Nephron (organoid): ENCODE measurements around the gene CUBN.

Experiments used
- H3K27ac Mint-ChIP-seq, 3 experiments: 2 replicates each; pipeline ENCODE4 v1.8.0; 2020; ENCODE audit warnings: mixed read lengths in 3 of 3, mild to moderate bottlenecking in 2 of 3, moderate library complexity in 1 of 3
- H3K27me3 Mint-ChIP-seq: 2 replicates; pipeline ENCODE4 v1.8.0; 2021; ENCODE audit warnings: low read depth, mild to moderate bottlenecking, moderate library complexity, mixed read lengths
- H3K36me3 Mint-ChIP-seq: 2 replicates; pipeline ENCODE4 v1.8.0; 2020; ENCODE audit warnings: low read depth, mixed read lengths
- H3K4me1 Mint-ChIP-seq: 2 replicates; pipeline ENCODE4 v1.8.0; 2020; ENCODE audit warnings: mixed read lengths
- H3K4me3 Mint-ChIP-seq, 3 experiments: 2 replicates each; pipeline ENCODE4 v1.8.0; 2020; ENCODE audit warnings: mild to moderate bottlenecking in 3 of 3, mixed read lengths in 3 of 3, moderate library complexity in 2 of 3
- H3K9me3 Mint-ChIP-seq: 2 replicates; pipeline ENCODE4 v1.8.0; 2020; ENCODE audit warnings: mixed read lengths
- CTCF ChIP-seq, 3 experiments: fragments of 200-600 bp; sonication (generic); IDR thresholded peaks; one replicate each; pipeline ENCODE4 v1.5.0; 2021; ENCODE audit warnings: antibody characterized with exemption in 3 of 3; ENCODE audit not compliant: unreplicated experiment in 3 of 3

The CUBN gene

GRCh38 chr10:17174626-17175025 lies 45.0 kb upstream of the CUBN start:
- Mint-ChIP-seq H3K9me3 (no peaks in the 10 kb centered on the region), H3K27me3 (no peaks in the 10 kb centered on the region), H3K27ac (peak overlapping the region in 2 of 3 experiments; percentile 42 to 59), H3K4me3 (no peak overlapping the region), H3K4me1 (peaks cover 27% of the 10 kb centered on the region), H3K36me3 (no peaks in the 10 kb centered on the region)
- no peak for TF ChIP-seq CTCF (IDR thresholded peaks at IDR 0.05; ENCODE audit: unreplicated experiment in 3 of 3)

- peaks cover 27% of the 10 kb centered on the region for H3K4me1 Mint-ChIP-seq
- no peak overlapping the region for H3K4me3 Mint-ChIP-seq
- H3K27ac Mint-ChIP-seq: peak overlapping the region; percentile 57 to 75 (median 62)
- TF ChIP-seq CTCF (IDR thresholded peaks at IDR 0.05; ENCODE audit: unreplicated experiment in 3 of 3): no peak
- no peaks in the 10 kb centered on the region for H3K9me3 Mint-ChIP-seq
- H3K27me3 Mint-ChIP-seq: no peaks in the 10 kb centered on the region
- no peaks in the 10 kb centered on the region for H3K36me3 Mint-ChIP-seq
These were observed 41.6 kb upstream of the CUBN start for GRCh38 chr10:17171141-17171641.

GRCh38 chr10:17169803-17170202 lies 40.2 kb upstream of the CUBN start:
- peaks cover 19% of the 10 kb centered on the region for H3K4me1 Mint-ChIP-seq
- no peaks in the 10 kb centered on the region for H3K9me3 Mint-ChIP-seq
- TF ChIP-seq CTCF (IDR thresholded peaks at IDR 0.05; ENCODE audit: unreplicated experiment in 3 of 3): no peak
- no peaks in the 10 kb centered on the region for H3K27me3 Mint-ChIP-seq
- no peak overlapping the region for H3K4me3 Mint-ChIP-seq
- H3K27ac Mint-ChIP-seq: peak overlapping the region in 2 of 3 experiments; percentile 62 to 82
- H3K36me3 Mint-ChIP-seq: peaks cover under 1% of the 10 kb centered on the region

GRCh38 chr10:17166699-17167098 lies 37.1 kb upstream of the CUBN start:
- Mint-ChIP-seq H3K4me3 (no peak overlapping the region), H3K4me1 (peaks cover 10% of the 10 kb centered on the region), H3K9me3 (peaks cover 4% of the 10 kb centered on the region), H3K36me3 (peaks cover 12% of the 10 kb centered on the region), H3K27me3 (no peaks in the 10 kb centered on the region), H3K27ac (no peak overlapping the region)
- TF ChIP-seq CTCF (IDR thresholded peaks at IDR 0.05; ENCODE audit: unreplicated experiment in 3 of 3): no peak

GRCh38 chr10:17162828-17163227 lies 33.2 kb upstream of the CUBN start:
- Mint-ChIP-seq H3K9me3 (peaks cover 4% of the 10 kb centered on the region), H3K4me3 (no peak overlapping the region), H3K4me1 (no peaks in the 10 kb centered on the region), H3K36me3 (peaks cover 12% of the 10 kb centered on the region), H3K27me3 (no peaks in the 10 kb centered on the region), H3K27ac (no peak overlapping the region)
- TF ChIP-seq CTCF (IDR thresholded peaks at IDR 0.05; ENCODE audit: unreplicated experiment in 3 of 3): no peak

GRCh38 chr10:17161775-17162174 lies 32.2 kb upstream of the CUBN start:
- Mint-ChIP-seq H3K9me3 (peaks cover 4% of the 10 kb centered on the region), H3K4me1 (no peaks in the 10 kb centered on the region), H3K27me3 (no peaks in the 10 kb centered on the region), H3K36me3 (peaks cover 12% of the 10 kb centered on the region), H3K27ac (no peak overlapping the region), H3K4me3 (no peak overlapping the region)
- no peak for TF ChIP-seq CTCF (IDR thresholded peaks at IDR 0.05; ENCODE audit: unreplicated experiment in 3 of 3)
